Ectodermal cell (in vitro differentiated cells): ENCODE measurements around the gene TMEM40.

Source experiments
- H3K27ac ChIP-seq: 2 replicates; pipeline ENCODE4 v1.7.0; 2013; ENCODE audit warnings: mild to moderate bottlenecking, low read depth, low read length; ENCODE audit not compliant: insufficient read depth, poor library complexity, severe bottlenecking
- H3K27me3 ChIP-seq: 2 replicates; pipeline ENCODE4 v1.7.0; 2013; ENCODE audit warnings: mild to moderate bottlenecking, low read length; ENCODE audit not compliant: insufficient read depth, control insufficient read depth, poor library complexity, severe bottlenecking
- H3K36me3 ChIP-seq: one replicate; pipeline ENCODE4 v1.7.0; 2013; ENCODE audit warnings: low read length; ENCODE audit not compliant: control insufficient read depth, insufficient read depth
- H3K4me1 ChIP-seq: one replicate; pipeline ENCODE4 v1.7.0; 2013; ENCODE audit warnings: low read length; ENCODE audit not compliant: control insufficient read depth, insufficient read depth
- H3K4me3 ChIP-seq: 2 replicates; pipeline ENCODE4 v1.7.0; 2013; ENCODE audit warnings: low read depth, low read length, control low read depth; ENCODE audit not compliant: insufficient read depth
- H3K9me3 ChIP-seq: 2 replicates; pipeline ENCODE4 v1.7.0; 2013; ENCODE audit warnings: mild to moderate bottlenecking, low read length, moderate library complexity; ENCODE audit not compliant: control insufficient read depth
- WGBS, 2 experiments: methylation state at CpG; one replicate each; pipeline ENCODE4 v1.1.7; 2013; ENCODE audit warnings: missing lambda C conversion rate in 2 of 2; 5-methylcytosine and 5-hydroxymethylcytosine counted together

The TMEM40 gene

DNA sequence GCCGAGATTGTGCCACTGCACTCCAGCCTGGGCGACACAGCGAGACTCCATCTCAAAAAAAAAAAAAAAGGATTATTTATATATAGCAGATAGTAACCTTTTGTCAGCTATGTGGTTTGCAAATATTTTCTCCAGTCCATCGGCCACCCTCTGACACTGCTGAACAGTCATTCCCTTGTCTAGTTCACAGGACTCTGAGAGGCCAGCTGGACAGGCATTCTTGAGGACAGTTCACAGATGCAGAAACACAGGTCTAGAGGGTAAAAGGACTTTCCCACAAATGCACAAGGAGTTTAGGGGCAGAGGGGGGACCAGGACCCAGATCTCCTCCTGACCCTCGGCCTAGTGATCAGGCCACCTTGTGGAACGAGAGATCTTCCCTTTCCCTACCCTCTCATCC, 7.5 kb upstream of the TMEM40 start:
- H3K27me3 ChIP-seq: no peaks in the 10 kb centered on the region

DNA sequence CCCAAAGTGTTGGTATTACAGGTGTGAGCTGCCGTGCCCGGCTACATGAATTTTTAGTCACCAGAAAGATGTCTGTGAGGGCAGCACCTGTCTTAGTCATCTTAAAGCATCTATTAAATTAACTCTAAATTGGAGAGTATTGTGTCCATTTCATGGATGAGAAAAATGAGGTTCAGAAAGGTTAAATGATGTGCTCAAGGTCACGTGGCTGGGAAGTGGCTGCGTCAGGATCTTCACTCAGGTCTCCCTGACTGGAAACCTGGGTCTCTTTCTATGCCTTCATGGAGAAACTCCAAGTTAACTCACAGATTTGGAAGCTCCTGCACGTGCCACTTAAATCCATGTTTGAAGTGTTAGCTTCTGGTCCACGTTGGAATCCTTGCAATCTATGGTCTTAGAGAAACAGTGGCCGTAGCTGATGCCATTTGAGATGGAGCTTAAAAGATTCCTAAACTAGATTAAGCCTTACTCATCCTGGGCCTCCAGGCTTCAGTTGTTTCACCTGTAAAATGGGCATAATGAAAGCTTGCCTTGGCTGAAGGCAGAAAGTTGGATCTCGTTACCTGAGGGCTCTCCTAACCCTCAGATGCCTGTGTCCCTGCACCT, 5.2 kb upstream of the TMEM40 start:
- Histone ChIP-seq H3K9me3 (no peaks in the 10 kb centered on the region), H3K27me3 (no peaks in the 10 kb centered on the region)
- 82% methylated on average over 8 of the region's 8 CpGs for WGBS, 2 experiments

More for the DNA sequence above, 7.5 kb upstream of the TMEM40 start:
- WGBS, 2 experiments: 91 to 93% methylated on average over 3 to 4 of the region's 6 CpGs
- no peaks in the 10 kb centered on the region for H3K36me3 ChIP-seq
- H3K9me3 ChIP-seq: no peaks in the 10 kb centered on the region
- H3K4me3 ChIP-seq: no peak overlapping the region
- H3K4me1 ChIP-seq: no peaks in the 10 kb centered on the region
- H3K27ac ChIP-seq: no peak overlapping the region

GRCh38 chr3:12759693-12760565, 870 bp upstream of the TMEM40 start:
- Histone ChIP-seq H3K27ac (no peak overlapping the region), H3K4me1 (peaks cover 5% of the 10 kb centered on the region), H3K36me3 (no peaks in the 10 kb centered on the region), H3K9me3 (no peaks in the 10 kb centered on the region), H3K4me3 (no peak overlapping the region), H3K27me3 (no peaks in the 10 kb centered on the region)
- 73 to 81% methylated on average over 8 of the region's 8 CpGs for WGBS, 2 experiments

More for the DNA sequence above, 5.2 kb upstream of the TMEM40 start:
- Histone ChIP-seq H3K27ac (no peak overlapping the region), H3K4me3 (no peak overlapping the region), H3K36me3 (no peaks in the 10 kb centered on the region), H3K4me1 (peaks cover 3% of the 10 kb centered on the region)

DNA sequence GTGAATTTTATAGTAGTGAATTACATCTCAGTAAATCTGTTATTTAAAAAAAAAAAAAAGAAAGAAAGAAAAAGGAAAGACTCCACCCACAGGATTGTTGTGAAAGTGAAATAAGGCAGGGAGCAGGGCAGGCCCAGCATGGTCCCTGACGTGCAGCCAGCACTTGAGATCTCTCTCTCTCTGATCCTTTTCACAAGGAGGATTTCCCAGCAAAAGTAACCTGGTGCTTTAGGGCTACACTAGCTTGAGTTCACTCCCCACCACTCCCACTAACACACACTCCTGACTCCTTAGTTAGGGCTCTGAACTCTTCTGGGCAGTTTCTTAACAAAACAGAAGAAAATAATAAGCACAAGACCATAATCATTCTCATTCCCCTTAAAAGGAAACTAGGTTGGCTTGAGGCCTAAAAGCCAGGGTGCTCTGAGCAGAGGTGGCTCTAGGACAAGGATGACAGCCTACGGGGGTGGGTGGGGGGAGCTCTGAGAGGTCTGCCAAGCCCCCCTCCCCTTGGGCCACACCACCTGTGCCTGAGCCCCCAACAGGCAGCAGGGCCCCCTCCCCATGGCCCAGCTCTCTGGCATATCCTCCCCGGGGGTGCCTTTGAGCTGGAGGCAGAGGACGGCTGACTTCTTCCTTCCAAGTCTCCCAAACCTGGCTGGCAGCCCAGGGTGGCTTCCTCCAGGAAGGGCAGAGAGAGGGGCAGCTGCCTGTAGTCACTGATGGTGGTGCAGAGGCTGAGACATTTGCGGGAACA, 856 bp downstream of the TMEM40 start:
- WGBS, 2 experiments: 64 to 65% methylated on average over 5 of the region's 5 CpGs
- Histone ChIP-seq H3K4me3 (no peak overlapping the region), H3K4me1 (peaks cover 5% of the 10 kb centered on the region), H3K27me3 (no peaks in the 10 kb centered on the region), H3K36me3 (no peaks in the 10 kb centered on the region), H3K9me3 (no peaks in the 10 kb centered on the region), H3K27ac (no peak overlapping the region)

- Histone ChIP-seq H3K4me3 (no peak overlapping the region), H3K4me1 (peaks cover 5% of the 10 kb centered on the region), H3K36me3 (no peaks in the 10 kb centered on the region), H3K9me3 (no peaks in the 10 kb centered on the region), H3K27me3 (no peaks in the 10 kb centered on the region), H3K27ac (no peak overlapping the region)
- 88 to 92% methylated on average over 3 of the region's 3 CpGs for WGBS, 2 experiments
These were observed 2.4 kb downstream of the TMEM40 start for GRCh38 chr3:12756635-12757034.

DNA sequence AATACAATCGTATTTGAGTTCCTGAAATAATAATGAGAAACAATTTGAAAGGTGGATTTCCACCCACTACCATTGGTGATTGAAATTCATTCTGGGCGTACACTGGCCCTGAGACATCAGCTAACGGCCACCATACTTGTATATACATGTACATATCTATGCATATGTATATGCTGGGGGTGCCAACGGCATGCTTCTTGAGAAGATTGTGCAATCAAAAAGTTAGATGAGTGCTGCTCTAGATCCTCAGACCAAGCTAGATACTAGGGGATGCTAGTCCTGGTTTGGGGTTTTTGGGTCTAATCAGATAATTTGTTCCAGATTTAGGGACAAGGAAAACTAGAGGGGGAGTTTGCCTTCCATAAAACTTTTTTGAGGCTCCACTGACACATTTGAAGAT, 2.9 kb downstream of the TMEM40 start:
- peaks cover 5% of the 10 kb centered on the region for H3K4me1 ChIP-seq
- WGBS, 2 experiments: 97 to 98% methylated on average over 4 of the region's 4 CpGs
- no peak overlapping the region for H3K27ac ChIP-seq
- no peak overlapping the region for H3K4me3 ChIP-seq
- no peaks in the 10 kb centered on the region for H3K27me3 ChIP-seq
- no peaks in the 10 kb centered on the region for H3K36me3 ChIP-seq
- no peaks in the 10 kb centered on the region for H3K9me3 ChIP-seq

- 77 to 78% methylated on average over 4 to 6 of the region's 6 CpGs for WGBS, 2 experiments
- no peaks in the 10 kb centered on the region for H3K27me3 ChIP-seq
- no peak overlapping the region for H3K27ac ChIP-seq
- no peaks in the 10 kb centered on the region for H3K9me3 ChIP-seq
- peaks cover 5% of the 10 kb centered on the region for H3K4me1 ChIP-seq
- H3K36me3 ChIP-seq: no peaks in the 10 kb centered on the region
- no peak overlapping the region for H3K4me3 ChIP-seq
These were observed 3.3 kb downstream of the TMEM40 start for GRCh38 chr3:12755754-12756153.

- Histone ChIP-seq H3K4me1 (peaks cover 2% of the 10 kb centered on the region), H3K27me3 (no peaks in the 10 kb centered on the region), H3K27ac (no peak overlapping the region), H3K9me3 (no peaks in the 10 kb centered on the region), H3K36me3 (no peaks in the 10 kb centered on the region), H3K4me3 (no peak overlapping the region)
- 88 to 95% methylated on average over 1 of the region's 1 CpG for WGBS, 2 experiments
These were observed 4.7 kb downstream of the TMEM40 start for GRCh38 chr3:12754313-12754712.

DNA sequence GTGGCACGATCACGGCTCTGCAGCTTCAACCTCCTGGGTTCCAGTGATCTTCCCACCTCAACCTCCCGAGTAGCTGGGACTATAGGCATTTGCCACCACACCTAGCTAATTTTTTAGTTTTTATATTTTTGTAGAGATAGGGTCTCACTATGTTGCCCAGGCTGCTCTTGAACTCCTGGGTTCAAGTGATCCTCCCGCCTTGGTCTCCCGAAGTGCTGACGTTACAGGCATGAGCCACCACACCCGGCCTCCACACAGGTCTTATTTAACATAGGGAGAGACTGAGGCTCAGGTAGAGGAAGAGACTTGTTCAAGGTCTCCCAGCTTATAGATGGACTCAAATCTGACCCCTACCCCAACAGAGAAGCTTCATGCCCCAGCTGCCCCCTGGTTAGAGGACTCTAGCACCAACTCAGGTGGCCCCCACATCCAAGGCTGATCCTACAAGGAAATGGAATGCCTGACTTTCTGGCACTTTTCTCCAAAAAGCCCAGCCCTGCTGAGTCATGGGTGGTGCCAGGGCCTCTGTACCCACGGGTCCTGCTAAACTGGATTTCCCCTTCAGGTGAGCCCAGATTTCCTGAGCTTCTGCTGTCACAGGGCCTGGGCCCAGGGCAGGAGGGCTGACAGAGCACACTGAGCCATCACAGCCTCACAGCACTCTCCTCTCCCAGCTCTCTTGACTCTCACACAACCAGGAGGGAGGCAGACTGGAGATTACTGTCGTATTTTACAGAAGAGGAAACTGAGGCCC, 5.6 kb downstream of the TMEM40 start:
- no peaks in the 10 kb centered on the region for H3K27me3 ChIP-seq
- no peaks in the 10 kb centered on the region for H3K4me1 ChIP-seq
- 87 to 93% methylated on average over 9 of the region's 9 CpGs for WGBS, 2 experiments
- H3K27ac ChIP-seq: no peak overlapping the region
- H3K9me3 ChIP-seq: no peaks in the 10 kb centered on the region
- H3K36me3 ChIP-seq: no peaks in the 10 kb centered on the region
- H3K4me3 ChIP-seq: no peak overlapping the region
